ENCODE results near the gene WNT5A.
"Not testable (repeated sequence)": the region's sequence is repeated elsewhere in the genome, so short reads cannot be mapped to it uniquely, and the experiment has no call there.

The WNT5A gene

DNA sequence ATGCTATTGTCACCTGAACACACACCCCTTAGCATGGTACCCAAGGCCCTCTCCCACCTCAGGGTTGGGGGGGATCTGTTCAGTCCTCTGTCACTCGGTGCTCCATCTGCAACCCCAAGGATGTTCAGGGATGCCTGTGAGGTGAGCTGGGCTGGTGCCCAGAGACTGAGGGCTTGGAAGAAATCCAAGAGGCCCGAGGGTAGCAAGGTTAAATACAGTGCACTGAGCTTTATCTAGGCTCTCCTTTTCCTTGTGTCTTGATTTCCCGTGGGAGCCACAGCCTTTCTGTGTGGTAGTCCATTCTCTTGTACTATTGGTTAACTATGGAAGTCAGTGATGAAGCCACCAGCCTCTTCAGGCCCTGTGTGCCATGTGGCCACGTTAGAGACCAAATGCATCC is 18.7 kb upstream of the WNT5A start:
- no peak for DNase-seq (ENCODE audit: low read depth in 3 of 3)

DNA sequence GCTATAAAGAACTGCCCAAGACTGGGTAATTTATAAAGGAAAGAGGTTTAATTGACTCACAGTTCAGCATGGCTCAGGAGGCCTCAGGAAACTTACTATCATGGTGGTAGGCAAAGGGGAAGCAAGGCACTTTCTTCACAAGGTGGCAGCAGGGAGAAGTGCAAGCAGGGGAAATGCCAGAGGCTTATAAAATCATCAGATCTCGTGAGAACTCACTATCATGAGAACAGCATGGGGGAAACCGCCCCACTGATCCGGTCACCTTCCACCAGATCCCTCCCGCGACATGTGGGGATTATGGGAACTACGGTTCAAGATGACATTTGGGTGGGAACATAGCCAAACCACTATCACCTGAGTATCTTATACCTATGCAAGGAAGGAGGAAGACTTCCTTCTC is 18.0 kb upstream of the WNT5A start:
- DNase-seq (ENCODE audit: low read depth in 3 of 3), result not testable (repeated sequence)

DNA sequence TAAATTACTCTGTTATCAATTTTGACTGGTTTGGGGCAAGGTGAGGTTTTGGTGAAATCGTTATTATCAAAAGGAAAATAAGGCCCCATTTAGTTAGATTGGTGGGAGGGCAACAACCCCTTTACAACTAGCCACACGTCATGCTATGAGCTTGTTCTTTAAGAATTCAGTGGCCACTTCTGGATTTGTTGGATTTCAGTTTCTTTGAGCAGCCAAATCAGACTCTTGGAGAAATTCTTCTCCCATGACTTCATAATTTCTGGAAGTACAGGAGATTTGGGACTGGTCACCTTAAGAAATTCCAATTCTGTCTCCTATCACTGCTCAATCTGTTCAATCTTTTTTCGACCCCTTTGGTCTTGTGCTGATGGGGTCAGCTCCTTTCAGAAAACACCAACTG is 14.8 kb upstream of the WNT5A start:
- DNase-seq (ENCODE audit: low read depth in 3 of 3), result no peak

DNA sequence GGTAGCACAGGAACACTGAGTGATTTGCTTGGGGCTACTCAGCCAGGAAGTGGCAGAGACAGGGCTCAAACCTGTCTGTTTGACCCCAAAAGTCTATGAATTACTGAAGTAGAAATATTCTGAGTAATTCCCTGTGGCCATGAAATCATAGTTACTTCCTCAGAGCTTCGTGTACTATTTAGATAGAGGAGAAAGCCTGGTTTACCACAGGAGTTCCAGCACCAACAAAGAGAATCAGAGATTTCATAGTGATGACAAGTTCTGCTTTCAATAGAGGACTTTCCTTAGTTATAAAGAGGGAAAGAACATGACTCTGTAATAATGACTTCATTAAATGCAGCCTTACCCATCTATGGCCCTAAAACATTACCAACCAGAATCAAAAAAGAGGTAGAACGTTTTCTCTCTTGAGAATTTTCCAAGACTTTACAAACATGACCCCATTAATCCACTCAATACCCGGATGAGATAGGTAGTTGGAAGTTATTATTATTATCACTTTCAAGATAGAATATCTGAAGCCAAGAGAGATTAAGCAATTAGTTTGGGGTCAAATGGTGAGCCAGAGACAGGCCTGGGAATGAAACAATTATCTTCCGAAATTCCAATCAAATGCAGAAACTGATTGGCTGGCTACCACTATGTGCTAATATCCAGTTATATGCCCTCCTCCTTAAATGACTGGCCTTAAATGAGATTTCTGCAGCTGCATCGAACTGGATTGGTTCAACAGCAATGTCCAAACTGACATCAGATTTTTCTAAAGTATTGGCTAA is 13.6 kb upstream of the WNT5A start:
- no peak for DNase-seq (ENCODE audit: low read depth in 3 of 3)

DNA sequence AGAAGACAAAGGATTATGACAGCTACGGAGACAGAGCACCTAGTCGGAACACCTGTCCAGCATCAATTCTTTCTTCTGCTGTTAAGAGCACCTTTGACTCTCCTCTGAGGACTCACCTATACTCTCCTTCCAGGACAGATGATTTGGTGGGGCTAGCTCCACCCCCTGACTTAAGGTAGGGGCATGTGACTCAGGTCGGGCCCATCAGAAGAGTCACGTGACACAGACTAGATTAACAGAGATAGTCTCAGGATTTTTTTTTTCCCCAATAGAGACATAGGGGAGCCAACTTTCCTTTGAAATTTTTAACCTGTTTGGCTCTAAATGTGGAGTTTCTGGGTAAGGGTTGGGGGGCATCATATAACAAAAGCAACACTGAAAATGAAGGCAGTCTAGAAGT is 11.4 kb upstream of the WNT5A start:
- no peak for DNase-seq (ENCODE audit: low read depth in 3 of 3)

DNA sequence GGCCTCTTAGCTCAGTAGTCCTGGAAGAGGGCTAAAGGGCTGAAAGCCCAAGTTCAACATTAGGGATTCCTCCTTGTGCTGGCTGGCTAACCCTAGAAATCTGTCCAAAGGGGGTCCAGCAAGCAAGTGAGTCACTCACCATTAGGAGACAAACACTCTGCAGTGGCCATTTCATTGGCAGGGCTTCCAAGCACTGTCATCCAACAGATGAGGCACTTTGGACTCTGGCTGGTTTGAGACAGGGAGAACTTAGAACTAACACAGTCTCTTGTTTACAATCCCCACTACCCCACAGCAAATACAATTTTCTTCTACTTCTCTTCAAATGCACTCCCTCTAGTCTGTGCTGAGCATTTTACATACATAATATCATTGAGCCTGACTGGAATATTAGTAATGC is 10.1 kb upstream of the WNT5A start:
- no peak for DNase-seq (ENCODE audit: low read depth in 3 of 3)

DNA sequence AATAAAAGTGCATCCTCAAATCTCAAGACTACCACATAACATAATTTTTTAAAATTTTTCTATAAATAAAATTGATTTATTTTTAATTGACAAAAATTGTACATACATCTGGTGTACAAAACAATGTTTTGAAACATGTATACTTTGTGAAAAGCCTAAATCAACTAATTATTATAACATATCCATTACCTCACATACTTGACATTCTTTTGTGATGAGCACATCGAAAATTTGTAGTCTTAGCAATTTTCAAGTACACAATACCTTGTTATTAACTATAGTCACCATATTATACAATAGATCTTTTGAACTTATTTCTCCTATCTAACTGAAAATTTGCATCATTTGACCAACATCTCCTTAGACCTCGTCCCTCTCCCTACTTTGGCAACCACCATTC is 7.9 kb upstream of the WNT5A start:
- DNase-seq (ENCODE audit: low read depth in 3 of 3), result no peak

DNA sequence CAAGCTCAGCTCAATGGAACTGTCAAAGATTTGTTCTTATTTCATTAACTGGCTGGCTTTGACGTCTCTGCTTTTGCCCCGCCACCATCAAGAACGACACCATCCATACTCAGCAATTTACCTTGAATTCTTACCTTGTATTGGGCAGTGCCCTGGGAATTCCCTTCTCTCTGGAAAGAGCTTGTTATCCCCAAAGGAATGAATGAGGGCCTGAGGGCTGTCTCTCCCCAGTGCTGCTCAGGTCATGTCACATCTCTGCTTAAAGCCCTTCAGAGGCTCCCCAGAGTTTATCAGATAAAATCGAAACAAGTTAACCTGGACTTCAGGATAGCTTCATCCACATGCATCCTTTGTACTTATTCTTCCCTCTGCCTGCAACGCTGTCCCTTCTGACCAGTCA is 5.9 kb upstream of the WNT5A start:
- DNase-seq (ENCODE audit: low read depth in 3 of 3), result no peak

DNA sequence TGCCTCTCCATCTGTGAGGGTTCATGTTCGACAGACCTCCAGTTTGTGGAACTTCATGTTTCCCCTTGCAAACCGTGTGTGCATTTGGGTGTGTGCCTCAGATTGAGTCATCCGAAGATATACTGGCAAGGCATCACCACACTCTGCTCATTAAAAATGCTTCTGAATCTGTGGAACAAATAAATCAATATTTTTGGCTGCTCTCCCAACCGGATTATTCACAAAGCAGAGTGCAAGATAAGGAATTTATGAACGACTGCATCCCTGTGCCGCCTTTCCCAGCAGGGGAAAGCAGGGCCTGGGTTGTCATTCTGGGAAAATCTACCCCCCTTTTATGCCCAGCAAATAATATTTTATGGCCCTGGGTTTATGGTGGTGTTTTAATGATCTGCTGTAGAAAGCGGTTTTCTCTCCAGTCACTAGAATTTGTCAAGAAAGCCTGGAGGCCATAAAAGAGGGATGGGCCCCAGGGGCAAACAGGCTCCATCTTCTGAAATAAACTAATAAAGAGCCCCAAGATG is 4.2 kb upstream of the WNT5A start:
- DNase-seq (ENCODE audit: low read depth in 3 of 3), result no peak

DNA sequence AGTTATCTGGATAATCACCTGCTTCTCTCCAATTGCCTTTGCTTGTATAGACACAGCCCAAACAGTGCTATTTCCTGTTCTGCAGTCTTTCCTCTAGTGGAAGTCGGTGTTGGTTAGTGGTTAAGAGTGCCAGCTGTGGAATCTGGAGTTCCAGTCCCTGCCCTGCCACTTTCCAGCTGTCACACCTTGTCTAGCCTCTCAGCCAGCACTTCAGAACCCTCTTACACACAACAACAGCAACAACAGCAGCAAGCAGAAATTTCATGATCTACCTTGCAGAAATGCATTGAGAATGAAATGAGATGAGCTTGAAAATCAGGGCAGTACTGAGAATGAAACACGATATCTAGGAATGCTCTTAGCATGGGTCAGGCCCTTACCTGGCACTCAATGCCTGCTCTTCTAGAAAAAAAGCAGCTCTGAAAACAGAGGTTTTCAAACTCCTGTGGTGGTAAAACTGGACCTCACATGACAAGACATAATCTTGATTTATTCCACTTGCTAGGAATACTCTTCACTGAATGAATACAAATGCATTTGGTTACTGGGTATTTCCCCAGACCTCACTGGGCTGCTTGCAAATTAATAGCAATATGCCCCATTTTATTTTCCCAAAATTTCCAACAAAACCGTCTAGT is 3.3 kb upstream of the WNT5A start:
- DNase-seq (ENCODE audit: low read depth in 3 of 3), result no peak

DNA sequence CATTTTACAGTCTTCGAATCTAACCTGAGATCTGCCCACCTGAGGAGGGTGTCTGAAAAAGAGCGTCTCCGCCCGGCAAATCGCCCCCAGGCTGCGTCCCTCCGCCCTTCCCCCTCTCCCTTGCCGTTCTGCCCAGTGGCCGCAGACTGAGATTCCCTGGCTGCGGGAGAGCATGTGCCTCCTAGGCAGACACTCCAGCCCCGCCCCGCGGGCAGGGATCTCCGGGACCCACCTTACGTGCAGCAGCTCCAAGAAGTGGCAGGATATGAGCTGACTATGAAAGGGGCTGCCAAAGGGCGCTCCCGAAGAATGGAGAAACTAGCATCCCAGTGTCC is 2.7 kb upstream of the WNT5A start:
- DNase-seq (ENCODE audit: low read depth in 3 of 3), result no peak

DNA sequence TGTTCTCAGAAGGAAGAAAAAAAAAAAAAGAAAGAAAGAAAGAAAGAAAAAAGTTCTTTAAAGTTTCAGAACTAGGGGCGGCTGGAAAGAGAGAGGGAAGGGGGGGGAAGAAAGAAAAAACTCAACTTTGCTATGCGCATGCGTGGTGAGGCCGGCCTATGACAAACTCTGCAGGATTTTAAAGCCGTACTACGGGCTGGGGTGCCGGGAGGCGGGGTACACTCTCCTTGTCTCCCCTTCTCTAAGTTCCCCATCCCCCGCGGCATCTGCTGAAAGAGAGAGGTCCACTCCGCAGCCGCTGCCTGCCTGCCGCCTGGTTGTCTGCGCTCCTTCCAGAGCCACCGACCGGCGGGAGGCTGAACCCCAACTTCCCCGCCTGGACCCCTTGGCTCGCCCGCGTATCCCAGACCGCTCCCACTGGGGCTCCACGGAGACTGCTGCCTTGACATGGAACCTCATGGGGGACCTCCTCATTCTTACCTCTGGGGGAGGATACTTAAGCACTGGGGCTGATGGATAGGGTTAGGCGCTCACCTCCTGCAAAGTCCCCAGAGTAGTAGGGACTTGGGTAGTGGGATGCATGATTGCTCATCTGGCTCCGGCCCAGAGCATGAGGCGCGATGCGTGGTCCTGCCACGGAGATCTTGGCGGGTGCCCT is 1.4 kb upstream of the WNT5A start:
- DNase-seq (ENCODE audit: low read depth in 3 of 3), result no peak

DNA sequence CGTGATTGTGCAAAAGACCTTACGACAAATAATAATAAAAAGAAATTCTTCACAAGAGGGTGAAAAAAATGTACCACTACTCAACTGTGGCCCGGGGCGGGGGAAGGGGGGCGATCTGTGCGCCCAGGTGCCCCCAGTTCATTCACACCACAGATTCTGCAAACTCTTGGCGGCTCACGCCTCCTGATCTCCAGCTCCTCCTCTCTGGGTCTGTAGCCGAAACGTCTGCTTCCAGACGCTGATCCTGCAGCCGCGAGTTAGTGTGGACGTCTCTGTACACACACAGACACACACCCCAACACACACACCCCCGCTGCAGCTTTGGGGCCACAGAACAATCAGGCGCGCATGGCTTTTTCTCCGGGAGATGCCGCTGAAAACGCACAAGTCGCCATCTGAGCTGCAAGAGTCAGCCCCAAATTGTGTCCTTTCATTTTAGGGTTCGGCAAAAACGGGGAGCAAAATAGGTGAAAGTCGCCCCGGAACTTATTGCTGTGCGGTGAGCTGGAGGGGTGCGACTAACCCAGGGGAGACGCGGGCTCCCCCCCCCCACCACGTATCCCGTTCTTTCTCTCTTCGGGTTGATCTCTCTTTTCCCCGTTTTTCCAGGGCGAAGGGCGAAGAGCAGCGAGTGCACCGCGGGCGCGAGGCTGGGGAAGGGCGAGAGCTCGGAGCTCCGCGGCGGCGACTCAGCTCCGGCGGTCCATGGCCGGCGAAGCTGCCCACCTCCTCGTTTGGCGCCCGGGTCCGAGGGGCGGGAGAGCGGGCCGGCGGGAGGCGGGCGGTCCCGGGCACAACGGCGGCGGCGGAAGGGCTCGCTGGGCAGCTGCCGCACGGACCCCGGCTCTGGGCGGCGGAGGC is 505 bp upstream of the WNT5A start:
- no peak for DNase-seq (ENCODE audit: low read depth in 3 of 3)

DNA sequence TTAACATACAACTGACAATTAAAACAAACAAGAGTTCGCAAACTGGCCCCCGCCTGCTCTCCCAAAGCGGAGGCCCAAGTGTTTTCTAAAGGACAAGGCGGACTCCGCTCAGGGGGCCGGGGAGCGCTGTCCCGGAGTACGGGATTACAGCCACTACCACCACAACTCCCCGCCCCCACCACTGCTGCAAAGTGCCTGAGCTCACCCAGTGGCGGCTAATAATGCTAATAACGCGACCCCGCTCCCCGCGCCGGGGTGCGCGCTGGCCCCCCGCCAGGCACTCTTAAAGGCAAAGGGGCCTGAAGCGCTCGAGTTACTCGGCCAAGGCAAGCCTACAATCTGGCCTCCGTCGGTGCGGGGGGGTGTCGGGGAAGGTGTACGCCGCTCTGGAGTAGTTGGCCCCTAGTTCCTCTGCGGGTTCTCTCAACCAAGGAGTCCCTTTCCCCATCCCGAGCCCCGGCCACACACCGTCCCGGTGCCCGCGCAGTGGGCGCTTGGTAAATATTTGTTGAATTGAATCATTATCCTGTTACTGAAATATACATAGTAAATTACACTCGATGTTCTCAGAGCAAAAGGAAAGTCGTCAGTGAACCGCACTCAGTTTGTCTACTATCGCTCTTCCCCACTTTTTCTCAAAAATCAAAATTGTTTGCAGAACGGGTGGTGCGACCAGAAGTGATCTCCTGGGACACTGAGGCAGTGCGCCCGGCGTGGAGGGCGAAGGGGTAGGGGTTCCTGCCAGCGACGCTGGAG is 827 bp downstream of the WNT5A start:
- DNase-seq (ENCODE audit: low read depth in 3 of 3), result no peak

DNA sequence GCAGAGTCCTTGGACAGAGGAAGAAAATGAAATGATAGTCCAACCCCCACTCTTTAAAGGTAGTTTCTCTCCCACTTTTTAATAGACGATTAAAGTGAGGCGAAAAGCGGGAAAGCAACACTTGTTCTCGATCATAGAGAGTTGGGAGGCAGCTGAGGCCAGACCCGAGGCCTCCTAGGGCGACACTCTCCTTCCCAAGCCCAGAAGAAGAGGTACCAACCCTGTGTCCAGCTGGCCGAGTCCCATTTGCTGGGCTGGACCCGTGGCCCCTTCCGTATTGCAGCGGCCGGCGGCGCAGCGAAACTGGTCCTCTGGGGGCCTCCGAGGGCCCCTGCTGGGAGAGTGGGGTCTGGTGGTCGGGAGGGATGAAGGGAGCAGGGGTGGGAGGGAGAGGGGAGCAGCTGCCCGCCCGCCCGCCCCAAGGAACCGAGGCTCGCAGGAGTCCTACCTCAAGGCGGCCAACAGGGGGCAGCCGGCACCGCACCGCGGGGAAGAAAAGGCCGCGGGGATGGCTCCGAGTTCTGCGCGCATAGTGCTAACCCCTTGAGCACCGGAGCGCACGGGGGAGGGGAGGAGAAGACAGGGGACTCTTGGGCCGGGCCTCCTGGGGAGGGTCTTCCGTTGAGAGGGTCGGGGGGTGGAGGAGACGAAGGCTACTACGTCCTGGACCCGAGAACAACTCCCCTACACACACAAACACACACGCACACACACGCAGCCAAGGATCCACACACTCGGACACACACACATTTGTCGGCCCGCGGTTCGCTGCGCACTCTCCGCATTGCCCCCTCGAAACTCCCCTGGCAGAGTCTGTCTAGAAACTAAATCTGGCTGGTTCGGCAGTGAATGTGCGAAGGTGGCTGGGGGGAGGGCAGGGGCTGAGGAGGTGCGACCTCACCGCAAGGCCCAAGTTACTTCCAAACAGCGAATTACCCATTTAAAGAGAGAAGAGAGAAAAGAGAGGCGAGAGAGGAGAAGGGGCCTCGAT is 2.0 kb downstream of the WNT5A start:
- no peak for DNase-seq (ENCODE audit: low read depth in 3 of 3)

DNA sequence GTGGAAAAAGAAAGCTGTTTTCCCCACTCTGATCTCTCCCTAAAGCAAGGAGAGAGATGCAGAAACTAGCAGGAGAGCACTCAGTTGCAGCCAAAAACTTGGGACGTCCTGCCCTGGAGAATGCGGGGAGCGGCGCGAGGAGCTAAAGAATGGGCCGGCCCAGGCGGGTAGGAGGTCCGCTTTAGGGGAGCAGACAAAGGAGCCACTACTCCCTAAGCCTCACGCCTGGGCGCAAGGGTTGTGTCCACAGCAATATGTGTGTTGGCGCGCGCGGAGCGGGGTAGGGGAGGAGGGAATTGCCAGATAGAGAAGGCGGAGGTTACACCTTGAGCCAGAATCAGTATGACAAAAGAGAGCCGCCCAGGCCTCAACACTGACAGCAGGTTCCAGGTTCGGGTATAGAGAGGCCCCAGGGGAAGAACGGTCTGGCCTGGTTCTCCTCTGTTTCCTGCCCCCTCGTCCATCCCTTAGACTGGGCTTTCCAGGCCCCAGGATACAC is 2.9 kb downstream of the WNT5A start:
- DNase-seq (ENCODE audit: low read depth in 3 of 3), result no peak

DNA sequence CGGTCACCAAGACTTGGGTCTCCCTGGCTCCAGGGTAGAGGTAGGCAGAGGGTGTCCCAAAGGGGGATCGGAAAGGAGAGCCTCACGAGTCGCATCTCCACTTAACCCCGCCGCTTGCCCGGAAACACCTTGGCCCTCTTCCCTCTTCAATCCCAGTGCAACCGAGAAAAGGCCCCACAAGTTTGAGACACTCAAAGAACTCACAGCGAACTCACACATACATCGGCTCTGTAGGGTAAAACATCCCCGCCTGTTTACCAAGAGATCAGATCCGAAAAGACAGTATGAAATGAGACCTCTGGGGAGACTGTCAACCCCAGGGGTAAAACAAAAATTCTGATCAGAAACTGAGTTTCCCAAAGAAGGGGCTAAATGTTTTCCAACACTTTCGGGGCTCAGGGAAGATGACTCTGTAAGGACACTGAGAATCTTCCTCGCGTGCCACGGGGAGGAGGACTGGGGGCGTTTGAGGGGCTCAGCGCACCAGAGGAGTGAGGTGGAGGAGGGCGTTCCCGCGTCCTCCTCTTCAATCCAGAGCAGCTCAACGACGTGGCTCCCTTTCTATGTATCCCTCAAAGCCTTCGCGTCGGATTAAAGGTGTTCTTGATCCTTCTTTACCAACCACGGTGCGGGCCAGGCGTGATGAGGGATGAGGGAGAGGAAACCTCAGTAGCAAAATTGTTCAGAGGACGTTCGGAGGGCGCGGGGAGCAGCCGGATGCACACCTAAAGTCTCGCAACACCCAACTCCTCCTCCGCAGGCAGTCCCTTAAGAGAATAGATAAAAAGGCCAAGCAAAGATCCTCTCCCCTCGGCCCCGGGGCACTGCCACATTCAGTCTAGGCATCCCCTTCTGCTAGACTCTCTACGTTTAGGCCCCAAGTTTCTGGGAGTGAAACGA is 3.7 kb downstream of the WNT5A start:
- DNase-seq (ENCODE audit: low read depth in 3 of 3), result no peak

DNA sequence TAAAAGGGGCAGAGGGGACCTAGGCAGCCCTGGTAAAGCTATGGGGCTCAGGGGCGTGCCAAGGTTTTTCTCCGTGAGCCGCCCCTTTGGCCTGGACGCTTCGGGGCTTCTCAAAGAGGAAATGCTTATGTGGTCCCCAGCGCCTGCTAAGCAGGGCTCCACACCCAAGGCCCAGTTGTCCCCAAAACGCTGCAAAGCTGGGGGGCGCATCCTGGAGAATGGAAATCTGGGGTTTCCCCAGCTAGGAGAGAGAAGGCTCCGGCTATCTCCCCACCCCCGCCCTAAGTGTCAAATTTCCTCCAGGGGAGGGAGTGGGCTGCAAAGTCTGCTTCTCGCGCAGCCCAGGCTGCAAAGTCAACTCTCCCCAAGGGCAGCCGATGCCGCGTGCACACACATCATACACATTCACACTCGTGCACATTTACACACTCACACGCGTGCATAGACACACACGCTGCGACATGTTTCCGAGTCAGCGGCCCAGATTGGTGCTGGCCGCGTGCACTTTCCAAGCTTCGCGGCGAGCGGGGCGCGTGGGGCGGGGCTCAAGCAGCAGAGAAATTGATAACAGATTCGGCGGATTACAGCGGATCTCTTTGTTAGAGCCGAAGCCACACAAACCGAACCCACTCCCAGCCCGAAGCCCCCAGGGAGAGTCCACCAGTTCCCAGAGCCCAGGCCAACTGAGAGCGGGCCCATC is 4.5 kb downstream of the WNT5A start:
- no peak for DNase-seq (ENCODE audit: low read depth in 3 of 3)

Measured in stimulated activated CD4-positive, alpha-beta T cell treated with anti-CD3 and anti-CD28 coated beads, TNF-alpha, amount 100 ng/mL, for 4 hours (primary cell).